ENCODE results near the gene MKNK2.

Gene MKNK2

DNA sequence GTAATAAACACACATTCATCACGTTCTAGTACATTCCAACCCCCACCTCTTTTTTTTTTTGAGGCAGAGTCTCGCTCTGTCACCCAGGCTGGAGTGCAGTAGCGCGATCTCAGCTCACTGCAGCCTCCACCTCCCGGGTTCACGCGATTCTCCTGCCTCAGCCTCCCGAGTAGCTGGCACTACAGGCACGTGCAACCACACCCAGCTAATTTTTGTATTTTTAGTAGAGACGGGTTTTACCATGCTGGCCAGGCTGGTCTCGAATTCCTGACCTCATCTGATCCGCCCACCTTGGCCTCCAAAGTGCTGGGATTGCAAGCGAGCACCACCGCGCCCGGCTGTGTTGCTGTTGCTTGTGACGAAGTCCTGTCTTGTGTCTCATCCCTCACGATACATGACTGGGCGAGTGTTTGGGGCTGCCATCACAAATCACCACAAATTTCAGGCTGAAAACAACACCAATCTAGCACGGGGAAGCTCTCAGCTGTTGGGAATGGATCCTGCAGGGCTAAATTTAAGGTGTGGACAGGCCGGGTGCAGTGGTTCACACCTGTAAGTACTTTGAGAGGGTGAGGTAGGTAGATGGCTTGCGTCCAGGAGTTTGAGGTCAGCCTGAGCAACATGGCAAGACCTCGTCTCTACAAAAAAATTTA lies 29.4 kb upstream of the MKNK2 start:
- no peak for DNase-seq (ENCODE audit: low spot score)

DNA sequence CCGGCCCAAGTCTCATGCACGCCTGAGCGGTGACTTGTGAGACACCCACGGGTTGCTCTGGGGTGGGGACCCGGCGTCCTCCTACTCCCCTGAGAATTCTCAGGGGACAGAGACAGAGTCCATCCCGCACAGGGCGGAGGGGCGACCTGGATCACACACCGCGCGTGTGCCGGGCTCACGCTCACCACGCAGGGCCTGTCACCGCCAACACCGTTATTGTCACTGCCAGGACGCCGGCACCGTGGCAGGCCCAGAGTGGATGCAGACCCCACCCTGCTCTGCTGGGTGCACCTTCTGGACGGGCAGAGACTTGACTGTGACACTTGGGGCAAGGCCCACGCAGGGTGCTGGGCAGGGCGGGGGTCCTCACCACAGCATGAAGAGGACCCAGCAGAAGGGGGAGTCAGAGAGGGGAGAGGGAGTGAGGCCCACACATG lies 28.8 kb upstream of the MKNK2 start:
- no peak for DNase-seq (ENCODE audit: low spot score)

DNA sequence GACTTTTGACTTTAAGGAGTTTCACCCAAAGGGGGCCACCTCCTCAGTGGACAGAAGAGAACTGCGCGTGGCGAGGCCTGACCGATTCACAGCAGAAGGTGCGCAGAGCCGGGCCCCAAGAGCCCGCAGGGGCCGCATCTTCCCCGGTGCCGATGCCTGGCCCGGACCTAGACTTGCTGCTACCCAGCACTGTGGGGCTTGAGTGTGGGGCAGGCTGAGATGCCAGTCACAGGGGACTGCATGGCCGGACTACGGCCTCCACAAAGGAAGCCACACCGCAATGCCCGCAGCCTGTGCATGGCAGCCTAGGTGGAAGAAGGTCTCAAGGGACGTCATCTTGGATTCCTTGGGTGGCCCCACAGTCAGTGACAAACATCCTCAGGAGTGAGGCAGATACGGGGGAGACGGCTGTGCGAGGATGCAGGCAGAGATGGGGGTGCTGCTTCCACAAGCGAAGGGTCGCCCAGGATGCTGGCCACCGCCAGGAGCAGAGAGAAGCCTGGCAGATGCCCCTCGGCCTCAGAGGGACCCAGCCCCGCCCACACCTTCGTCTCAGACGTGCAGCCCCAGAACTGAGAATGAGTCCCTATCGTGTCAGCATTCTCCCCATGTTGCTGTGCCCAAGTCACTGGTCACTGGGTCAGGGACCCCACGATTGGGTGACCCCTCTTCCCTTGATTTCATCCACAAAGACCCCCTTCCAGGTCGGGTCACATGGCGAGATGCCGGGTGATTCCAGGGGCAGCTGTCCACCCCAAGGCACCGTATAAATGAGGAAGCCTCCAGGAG lies 28.2 kb upstream of the MKNK2 start:
- no peak for DNase-seq (ENCODE audit: low spot score)

DNA sequence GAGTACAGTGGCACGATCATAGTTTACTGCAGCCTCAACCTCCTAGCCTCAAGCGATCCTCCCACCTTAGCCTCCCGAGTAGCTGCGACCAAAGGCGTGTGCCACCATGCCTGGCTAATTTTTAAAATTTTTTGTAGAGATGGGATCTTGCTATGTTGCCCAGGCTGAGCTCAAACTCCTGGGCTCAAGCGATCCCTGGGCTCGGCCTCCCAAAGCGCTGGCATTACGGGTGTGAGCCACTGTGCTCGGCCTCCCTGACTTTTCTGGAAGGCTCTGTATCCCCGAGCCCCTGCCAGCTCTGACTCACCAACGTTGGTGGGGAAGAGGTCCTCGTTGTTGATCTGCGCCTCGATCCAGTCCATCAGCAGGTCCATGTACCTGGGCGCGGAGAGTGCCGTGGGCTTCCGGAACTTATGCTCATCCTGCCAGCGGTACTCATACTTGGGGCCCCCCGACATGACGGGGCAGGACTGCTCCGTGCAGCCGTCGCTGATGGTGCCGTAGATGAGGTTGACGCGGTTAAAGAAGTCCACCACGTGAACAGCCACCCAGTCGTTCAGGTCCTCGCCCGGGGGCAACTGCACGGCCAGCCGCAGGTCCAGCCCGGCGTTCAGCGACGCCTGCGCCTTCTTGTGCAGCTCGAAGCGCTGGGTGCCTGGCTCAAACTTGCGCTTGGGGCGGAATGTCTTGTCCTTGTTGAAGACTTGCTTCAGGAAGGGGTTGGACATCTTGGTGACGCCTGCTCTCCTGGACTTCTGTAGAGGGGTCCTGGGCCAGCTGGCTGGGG lies 27.0 kb upstream of the MKNK2 start:
- peak; percentile 3 for DNase-seq (ENCODE audit: low spot score)

DNA sequence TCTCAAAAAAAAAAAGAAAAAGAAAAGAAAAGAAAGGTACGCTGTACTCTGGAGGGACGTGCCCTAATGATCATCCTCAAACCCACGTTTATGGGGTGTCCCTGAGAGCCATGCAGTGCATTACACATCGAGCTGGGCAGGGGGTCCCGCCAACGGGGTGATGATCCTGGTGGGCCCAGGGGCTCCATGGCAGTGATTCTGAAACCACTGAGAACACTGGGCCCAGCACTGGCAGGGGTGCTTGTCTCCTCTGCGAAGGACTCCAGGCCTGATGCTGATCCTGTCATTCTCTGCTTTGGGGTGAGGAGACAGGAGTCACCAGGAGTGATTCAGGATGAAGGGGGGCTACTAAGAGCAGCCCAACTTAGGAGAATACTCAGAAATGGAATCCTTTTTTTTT lies 26.4 kb upstream of the MKNK2 start:
- peak; percentile 2 for DNase-seq (ENCODE audit: low spot score)

DNA sequence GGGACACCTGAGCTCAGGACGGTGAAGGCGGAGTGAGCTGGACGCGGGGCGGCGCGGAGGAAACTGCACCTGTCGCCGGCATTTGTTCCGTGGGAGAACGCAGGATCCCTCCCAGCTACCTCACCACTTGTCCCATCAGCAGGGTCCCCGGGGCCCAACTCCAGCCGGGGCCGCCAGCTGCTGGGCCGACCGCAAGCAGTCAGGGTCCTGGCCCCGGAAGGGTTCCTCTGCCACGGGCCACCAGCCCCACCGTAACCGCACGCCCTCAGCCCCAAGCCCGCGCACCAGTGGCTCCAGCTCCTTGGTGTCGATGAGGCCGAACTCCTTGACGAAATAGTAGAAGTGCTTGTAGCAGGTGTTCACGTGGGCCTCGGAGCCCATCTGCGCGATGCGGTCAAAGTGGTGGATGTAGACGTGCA lies 25.5 kb upstream of the MKNK2 start:
- peak; percentile 2 for DNase-seq (ENCODE audit: low spot score)

DNA sequence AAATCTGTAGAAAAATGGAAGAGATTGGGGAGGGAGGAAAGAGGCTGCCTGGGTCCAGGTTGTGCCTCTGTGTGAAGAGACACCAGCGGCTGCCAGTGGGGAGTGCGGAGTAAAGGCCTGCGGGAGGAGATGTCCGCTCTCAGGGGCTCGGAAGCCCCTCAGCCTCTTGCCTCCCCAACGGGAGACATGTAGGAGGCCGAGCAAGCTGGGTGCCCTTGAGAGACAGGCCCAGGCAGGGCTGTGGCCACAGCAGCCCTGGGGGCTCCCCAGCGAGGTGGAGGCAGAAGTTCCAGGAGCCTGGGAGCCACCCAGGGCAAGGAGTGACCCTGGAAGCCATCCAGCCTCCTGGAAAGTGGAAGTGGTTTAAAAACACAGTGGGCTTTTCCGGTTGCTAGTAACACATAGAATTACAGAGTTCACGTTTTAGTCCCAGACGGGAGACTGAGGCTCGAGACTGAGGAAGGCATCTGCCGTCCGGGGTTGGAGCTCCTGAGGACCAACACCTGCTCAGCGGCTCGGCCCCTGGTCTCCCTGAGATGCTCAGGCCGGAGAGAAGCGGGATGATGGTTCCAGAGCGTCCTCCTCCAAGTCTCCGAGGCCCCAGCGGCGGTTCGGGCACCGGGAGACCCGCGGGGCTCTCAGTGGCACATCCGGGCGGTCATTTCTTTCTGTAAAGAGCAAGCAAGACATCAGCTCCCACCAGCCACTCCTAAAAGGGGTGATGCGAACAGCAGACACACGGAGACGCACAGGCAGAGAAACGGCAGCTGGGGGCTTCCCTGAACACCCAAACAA lies 21.9 kb upstream of the MKNK2 start:
- no peak for DNase-seq (ENCODE audit: low spot score)

DNA sequence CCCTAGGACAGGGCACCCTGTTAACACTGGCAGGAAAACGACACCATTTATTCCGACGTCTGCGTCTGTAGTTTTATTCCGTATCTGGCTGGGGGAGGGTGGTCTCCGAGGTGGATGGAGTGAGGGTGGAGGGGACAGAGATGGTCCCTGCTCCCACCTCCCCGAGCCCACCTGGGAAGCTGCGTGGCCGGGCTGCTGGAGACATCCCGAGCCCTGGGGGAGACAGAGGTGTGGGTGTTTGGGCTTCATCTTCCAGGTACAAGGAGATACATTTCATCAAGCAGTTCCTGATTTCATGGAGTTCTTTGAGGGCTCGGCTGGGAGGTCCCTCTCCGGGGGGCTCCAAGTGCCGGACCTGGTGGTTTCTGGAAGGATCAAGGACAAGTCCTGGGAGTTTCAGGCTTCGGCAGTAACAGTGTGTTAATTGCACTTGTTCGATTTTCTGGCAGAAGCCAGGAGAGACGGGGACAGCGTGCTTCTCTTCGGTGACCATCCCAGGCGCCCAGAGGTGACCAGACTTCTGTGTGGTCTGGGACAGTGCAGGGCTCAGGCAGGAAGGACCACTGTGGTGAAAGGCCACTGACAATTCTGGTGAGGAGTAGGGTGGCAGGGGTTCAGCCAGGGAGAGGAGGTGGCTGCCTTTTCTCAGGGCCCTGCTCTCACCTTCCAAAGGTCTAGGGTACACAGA lies 20.1 kb upstream of the MKNK2 start:
- DNase-seq (ENCODE audit: low spot score): no peak

DNA sequence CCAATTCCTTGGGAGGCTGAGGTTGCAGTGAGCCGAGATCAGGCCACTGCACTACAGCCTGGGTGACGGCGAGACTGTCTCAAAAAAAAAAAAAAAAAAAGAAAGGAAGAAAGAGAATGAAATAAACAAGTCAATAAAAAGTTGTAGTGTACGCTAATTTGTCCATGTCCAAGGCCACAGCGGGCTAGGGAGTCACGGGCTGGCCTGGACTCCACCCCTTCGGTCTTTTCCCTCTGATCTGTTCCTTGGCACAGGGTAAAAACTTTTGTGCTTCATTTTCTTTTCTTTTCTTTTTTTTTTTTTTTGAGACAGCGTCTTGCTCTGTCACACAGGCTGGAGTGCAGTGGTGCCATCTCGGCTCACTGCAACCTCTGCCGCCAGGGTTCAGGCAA lies 19.4 kb upstream of the MKNK2 start:
- no peak for DNase-seq (ENCODE audit: low spot score)

DNA sequence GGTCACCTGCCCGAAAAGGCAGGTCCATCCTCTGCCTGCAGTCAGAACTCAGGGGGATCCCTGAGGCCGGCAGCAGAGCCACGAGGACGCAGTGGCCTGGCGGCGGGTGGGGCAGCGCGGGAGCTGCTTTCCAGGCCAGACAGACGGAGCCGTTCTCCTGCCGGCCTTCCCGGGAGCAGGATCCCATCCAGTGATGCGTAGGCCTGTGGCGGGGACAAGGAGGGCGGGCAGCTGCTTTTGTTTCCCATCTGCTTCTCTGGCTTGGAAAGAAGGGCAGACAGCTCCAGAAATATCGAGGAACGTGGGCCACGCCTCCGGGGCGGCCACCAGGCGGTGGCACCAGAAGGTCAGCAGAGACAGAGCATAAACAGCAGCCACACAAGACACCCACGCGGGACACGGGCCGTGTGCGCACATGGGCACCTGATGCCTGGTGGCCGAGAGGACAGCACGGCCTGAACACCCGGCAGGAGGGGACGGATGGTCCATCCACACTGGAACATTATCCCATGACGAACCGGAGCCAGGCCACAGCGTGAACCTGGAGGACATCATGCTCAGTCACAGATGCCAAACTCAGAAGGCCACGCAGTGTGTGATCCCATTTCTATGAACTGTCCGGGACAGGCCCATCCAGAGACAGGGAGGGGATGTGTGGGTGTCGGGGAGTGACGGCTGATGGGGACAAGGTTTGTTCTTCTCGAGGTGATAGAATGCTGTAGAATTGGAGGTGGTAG lies 13.9 kb upstream of the MKNK2 start:
- DNase-seq (ENCODE audit: low spot score): peak; percentile 58

DNA sequence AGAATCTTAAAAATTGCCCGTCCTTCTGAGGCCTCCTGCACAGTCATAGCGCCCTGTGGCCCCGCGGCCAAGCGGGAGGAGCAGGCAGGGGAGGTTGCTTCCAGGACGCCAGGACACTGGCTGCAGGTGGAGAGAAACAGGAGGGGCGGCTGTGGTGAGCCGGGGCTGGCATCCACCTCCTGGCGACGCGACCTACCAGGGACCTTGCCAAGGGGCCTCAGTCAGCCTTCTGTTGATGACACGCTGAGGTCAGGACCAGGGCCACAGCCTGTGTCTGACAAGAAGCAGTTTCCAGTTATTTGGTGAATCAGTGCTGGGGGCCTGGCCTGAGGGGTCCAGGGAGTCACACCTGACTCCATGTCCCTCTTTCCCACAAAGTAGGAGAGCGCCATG lies 13.3 kb upstream of the MKNK2 start:
- no peak for DNase-seq (ENCODE audit: low spot score)

DNA sequence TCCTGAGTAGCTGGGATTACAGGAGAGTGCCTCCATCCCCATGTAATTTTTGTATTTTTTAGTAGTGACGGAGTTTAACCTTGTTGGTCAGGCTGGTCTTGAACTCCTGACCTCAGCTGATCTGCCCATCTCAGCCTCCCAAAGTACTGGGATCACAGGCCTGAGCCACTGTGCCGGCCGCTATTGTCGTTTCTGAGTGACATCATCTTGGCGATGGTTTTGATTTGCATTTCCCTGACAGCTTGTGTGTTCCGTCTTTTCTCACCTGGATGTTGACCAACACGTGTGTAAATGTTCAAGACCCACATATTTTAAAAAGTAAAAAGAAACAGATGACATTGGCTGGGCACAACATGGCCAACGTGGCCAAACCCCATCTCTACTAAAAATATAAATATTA lies 12.8 kb upstream of the MKNK2 start:
- DNase-seq (ENCODE audit: low spot score): no peak

DNA sequence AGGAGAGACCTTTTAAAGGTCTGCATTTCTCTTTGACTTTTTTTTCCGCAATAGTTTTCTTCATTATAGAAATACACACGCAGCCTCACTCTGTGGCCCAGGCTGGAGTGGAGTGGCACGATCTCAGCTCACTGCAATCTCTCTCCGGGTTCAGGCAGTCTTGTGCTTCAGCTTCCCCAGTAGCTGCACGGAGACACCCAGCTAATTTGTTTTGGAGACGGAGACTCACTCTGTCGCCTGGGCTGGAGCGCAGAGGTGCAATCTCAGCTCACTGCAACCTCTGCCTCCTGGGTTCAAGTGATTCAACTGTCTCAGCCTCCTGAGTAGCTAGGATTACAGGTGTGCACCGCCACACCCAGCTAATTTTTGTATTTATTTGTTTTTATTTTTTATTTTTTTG lies 11.7 kb upstream of the MKNK2 start:
- DNase-seq (ENCODE audit: low spot score): no peak

DNA sequence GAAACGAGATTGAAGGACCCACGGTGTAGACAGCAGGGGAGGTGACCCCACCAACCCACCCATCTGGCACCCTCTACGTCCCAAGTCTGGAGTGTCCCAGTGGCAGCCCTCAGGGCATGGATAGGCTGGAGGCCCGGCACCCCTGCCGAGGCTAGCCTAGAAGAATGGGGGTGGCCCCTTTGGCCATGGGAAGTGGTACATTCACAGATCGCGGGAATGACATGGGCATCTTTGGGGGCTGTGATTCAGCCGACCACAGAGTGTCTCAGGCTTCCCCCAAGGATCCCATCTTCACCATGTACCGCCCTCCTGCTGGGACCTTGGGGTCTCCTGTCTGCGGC lies 11.3 kb upstream of the MKNK2 start:
- no peak for DNase-seq (ENCODE audit: low spot score)

DNA sequence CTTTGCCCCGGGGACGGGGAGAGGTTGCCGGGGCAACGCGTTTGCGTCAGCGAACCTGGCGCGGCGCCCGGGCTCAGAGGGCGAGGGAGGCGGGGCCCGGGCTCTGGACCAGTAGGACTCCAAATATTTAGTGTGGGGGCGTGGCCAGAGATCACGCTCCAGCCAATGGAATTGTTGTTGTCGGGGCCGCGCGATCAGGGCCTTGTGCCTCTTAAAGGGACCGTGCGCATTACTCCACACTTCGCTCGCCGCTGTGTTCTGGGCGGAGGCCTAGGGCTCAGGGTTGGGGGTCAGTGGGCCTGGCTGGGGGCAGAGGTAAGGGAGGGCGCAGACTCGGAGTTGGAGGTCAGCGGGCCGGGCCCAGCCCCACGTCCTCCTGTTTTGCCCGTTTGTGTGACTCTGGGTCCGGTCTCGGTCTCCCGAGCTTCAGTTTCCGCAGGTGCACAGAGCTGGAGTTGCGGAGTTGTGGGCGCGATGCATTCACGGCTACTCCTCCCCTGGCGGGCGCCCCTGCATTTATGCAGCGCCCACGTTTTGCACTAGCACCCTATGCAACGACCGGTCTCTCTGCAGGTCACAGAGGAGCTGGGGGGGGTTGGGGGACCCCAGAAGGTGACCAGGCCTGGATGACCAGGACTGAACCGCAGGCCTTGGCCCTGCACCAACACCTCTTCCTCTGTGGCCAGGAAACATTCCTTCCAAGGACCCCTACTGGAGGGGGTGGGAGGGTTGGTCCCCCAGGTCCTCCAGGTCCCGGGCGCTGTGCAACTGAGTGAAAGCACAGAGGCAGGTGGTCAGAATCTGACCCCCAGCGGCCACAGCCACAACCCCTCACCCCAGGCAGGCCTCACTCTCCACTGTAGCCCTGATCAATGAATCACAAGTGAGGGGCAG lies 10.7 kb upstream of the MKNK2 start:
- peak; percentile 99 for DNase-seq (ENCODE audit: low spot score)

DNA sequence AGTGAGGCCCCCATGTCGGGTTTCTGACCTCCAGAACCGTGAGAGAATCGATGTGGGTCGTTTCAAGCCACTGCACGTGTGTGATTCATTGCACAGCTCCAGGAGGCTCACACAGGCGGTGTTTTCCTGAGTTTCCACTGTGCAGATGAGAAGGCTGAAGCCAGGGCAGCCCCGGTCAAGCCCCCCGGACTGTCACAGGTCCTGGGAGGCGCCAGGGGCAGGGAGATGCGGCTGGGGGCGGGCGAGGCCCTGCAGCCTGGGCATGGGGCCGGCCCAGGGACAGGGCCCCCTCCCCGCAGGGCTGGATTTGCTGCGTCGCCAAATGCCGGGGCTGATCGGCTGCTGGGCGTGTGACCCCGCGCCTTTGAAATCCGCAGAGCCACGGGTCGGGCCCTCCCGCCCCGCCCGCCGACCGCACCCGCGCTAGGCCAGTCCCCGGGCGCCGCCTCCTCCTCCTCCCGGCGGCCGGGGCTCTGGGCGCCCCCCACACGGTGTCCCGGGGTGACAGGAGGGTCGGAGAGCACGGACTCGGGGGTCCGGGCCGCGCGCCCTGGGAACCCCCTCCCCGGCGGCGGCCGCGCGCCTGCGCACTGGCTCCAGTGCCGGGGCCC lies 9.9 kb upstream of the MKNK2 start:
- no peak for DNase-seq (ENCODE audit: low spot score)

DNA sequence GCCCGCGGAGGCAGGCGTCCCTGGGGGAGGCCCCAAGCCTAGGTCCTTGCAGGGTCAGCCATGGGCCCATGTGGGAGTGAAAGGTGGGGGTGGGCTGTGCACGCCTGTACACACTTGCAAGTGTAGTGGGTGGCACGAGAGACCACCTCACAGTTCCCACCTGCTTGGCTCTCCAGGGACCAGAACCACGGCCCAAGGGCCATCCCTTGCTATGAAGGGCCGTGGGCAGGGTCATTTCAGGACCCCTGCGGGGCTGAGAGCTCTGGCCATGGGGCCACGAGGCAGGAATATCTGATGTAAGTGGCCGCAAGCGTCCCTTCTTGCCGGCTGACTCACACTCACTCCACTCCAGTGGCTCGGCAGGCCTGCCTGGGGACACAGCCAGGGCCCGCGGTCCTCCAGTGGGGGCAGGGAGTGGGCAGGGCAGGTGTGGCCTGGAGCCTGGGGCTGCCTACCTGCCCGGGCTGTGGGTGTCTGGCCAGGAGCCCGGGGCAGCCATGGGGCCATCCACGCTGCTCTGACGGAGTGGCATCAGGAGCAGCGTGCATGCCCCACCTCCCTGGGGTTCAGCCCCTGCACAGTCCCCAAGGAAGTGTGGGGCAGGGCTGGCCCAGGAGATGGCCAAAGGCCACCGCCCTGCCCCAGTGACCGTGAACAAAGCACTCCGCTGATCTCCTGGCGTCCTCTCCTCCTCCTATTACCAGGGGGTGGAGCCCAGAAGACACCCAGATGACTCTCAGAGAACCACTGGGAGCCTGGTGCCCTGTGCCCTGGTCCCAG lies 8.6 kb upstream of the MKNK2 start:
- peak; percentile 71 for DNase-seq (ENCODE audit: low spot score)

DNA sequence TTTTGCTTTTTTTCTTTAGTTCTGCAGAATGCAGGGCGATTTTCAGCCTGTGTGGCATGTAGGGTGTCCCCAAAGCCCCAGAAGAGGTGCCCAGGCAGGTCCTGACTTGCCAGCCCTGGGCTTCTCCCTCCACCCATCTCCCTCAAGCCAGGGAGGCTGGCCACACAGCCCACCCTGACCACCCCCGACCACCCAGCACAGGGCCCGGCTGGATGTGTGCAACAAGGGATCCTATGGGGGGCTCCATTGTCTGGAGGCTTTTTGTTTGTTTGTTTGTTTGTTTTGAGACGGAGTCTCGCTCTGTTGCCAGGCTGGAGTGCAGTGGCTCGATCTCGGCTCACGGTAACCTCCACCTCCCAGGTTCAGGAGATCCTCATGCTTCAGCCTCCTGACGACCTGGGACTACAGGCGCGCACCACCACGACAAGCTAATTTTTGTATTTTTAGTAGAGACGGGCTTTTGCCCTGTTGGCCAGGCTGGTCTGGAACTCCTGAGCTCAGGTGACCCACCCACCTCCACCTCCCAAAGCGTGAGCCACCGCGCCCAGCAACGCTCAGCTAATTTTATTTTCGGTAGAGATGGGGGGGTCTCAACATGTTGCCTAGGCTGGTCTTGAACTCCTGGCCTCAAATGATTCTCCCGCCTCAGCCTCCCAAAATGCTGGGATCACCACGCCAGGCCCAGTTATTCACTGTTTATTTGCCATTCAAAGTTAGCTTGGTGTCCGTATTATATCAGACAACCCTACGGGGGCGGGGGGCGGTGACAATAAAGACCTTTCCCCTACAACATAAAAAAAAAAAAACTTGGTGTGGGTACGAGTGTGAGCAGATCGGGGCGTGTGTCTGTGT lies 7.8 kb upstream of the MKNK2 start:
- no peak for DNase-seq (ENCODE audit: low spot score)
